GM18499 (cell line): ENCODE measurements around the gene SIK3.

Source experiments
- ATAC-seq: cut with Tn5 transposase; IDR thresholded peaks from one replicate; pipeline ENCODE4 v1.9.1; 2021; ENCODE audit warnings: moderate number of reproducible peaks; ENCODE audit not compliant: insufficient read depth, unreplicated experiment

Gene SIK3

GRCh38 chr11:117081908-117082307 is 16.3 kb downstream of the SIK3 start:
- ATAC-seq: no peak

- ATAC-seq: no peak
These were observed 17.9 kb downstream of the SIK3 start for GRCh38 chr11:117080370-117080769.

- ATAC-seq: no peak
These were observed 21.1 kb downstream of the SIK3 start for GRCh38 chr11:117076941-117077691.

DNA sequence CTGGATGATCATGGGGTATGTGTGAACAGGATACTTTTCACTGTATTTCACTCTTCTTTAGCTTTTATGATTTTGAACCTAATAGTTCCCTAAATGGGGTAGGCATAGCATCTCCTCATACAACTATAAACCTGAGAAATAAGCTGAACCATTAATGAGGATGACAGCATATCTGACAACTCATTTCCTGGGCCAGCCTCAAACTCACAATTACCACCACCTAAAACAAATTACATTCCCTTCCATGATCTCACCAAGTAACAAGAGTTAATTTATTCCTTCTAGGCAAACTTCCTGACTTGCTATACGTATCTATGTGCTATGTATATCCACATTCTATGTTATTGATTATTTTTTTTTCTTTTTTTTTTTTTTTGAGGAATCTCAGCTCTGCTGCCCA is 23.0 kb downstream of the SIK3 start:
- ATAC-seq: no peak

GRCh38 chr11:117074119-117074518 is 24.1 kb downstream of the SIK3 start:
- ATAC-seq: no peak

DNA sequence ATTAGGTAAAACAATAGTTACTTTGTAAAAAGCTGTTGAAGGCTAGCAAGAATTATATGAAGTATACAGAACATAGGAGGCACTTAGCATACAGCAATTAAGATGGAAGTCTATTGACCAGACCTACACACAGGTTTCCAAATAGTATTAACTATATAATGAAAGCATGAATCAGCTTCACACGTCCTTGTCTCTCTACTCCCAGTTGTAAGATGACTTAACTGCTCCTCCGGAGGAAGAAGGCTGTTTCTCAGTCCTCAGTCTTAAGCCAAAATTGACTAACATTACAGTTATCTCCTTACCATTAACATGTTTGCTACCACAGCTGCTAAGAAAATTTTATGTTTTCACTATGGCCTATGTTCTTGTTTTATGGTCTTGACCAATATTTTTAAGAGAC is 24.7 kb downstream of the SIK3 start:
- ATAC-seq: no peak

DNA sequence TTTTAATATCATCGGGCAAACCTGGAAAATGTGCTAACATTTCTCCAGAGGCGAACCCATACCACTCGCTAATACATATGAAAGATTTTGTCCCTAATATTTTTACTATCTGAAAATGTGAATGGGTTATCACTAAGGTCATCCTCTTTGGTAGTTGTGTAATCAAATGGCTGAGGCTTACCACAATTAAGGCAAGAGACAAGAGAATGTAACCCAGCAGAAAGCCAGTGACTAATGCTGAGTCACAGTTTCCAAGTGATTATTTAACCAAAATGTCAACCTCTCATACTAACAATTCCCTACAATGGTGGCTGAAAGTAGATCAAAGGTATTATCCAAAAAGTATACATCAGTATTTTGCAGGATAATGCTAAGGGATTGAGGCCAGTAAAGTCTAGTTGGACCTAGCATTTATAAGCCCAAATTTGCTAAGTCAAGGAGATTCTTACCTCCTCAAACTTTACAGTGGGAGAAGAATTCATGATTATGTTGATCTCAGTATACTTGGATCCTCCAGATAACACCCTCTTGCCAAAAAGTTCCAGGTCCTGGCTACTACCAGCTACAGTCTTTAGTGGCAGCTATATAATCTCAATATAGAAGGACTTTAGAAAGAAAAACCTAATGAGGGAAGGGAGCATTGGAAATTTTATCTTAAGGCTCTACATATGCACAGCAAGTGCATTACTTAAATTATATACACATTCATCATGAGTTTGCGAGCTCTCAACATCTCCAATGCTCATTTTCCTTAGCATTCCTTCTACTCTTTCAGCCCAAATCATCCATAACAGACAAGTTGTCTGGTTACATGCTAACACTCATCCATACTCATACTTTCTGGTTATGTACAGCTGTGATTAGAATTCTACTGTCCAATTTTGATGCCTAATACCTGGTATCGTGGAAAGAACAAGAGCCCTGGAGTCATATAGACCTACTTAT is 25.4 kb downstream of the SIK3 start:
- ATAC-seq: no peak

DNA sequence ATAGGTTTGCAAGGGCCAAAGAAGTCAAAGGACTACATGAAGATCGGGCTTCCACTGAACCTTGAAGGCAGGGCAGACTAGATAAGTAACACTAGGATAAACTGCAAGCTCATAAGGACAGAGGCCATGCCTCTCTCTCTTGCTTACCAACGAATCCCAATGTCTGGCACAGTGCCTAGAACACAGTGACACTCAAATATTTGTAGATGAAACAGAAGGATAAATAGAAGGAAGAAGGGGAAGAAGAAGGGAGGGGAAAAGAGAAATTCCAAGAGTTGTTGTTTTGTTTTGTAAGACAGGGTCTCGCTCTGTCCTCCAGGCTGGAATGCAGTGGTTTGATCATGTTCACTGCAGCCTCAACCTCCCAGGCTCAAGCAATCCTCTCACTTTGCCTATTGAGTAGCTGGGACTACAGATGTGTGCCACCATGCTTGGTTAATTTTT is 26.9 kb downstream of the SIK3 start:
- ATAC-seq: no peak

DNA sequence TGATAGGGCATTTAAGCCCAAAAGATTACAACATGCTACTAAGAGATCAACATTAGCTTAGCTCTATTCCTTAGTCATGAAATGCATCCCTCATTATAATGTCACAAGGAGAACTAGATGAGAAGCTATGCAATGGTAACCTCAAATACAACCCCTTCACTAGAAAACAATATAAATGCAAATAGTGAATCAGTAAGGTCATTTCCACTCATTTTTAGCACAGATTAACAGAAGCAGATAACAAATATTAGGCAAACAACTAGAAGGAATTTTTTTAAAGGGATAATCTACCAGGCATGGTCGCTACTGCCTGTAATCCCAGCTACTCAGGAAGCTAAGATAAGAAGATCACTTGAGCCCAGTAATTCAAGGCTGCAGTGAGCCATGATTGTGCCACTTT is 28.2 kb downstream of the SIK3 start:
- no peak for ATAC-seq

DNA sequence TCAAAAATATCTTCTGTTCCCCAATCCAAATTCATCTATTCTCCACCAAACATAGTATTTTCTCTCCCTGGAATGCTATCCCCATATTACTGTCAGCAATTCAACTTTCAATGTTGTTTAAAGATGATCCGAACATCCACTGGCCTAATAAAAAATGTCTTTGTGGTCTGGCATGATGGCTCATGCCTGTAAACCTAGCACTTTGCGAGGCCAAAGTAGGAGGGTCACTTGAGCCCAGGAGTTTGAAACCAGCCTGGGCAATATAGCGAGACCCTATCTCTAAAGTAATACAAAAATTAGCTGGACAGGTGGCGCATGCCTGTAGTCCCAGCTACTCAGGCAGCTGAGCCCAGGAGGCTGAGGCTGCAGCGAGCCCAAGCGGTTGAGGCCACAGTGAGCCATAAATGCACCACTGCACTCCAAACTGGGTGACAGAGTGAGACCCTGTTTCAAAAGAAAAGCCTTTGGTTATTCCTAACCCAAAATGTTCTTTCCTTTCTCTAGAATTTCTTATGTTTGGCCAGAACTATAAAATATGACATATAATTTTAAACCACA is 29.8 kb downstream of the SIK3 start:
- no peak for ATAC-seq

DNA sequence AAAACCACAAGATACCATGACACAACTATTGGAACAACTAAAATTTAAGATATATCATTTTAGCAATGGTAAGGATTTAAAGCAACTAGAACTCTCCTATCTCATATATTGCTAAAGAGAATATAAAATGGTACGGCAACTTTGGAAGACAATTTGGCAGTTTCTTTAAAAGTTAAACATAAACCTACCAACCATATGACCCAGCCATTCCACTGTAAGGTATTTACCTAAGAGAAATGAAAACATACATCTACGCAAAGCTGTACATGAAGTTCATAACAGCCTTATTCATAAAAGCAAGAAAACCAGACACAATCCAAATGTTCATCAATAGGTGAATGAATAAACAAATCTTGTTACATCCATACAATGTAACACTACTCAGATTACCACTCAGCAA is 31.3 kb downstream of the SIK3 start:
- no peak for ATAC-seq

DNA sequence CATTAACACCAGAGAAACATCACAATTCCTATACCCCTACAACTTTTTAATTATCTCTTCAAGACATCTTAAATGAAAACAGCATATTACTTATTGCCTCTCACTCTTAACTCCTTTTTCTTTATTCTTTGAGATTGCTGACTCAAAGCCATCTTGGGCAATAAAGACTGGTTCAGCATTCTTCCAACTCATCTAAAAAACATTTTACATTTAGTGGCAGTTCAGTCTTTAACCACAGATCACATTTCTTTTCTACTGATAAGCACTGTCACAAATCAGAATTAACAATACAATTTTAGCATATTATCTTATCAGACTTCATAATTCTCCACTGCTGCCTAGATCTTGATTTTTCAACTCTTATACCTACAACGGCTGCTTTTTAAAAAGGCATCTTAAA is 34.0 kb downstream of the SIK3 start:
- no peak for ATAC-seq

GRCh38 chr11:117062498-117062897 is 35.7 kb downstream of the SIK3 start:
- ATAC-seq: no peak

- no peak for ATAC-seq
These were observed 37.0 kb downstream of the SIK3 start for GRCh38 chr11:117061256-117061655.

GRCh38 chr11:117059611-117060148 is 38.5 kb downstream of the SIK3 start:
- no peak for ATAC-seq

- ATAC-seq: no peak
These were observed 39.4 kb downstream of the SIK3 start for GRCh38 chr11:117058761-117059261.

DNA sequence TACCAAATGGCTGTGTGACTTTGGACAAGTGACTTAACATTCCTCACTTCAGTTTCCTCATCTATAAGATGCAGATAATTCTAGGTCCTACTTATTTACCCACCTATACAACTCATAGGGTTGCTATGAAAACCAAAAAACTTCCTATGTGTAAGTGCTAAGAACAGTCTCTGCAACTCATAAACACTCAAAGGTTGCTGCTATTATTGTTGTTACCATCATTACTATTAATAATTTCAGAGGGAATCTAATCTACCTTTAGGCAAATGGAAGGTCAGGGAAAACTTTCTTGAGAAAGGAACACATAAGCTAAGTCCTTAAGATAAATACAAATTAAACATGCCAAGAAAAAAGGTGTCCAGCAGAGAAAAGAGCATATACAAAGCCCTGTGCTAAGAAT is 40.5 kb downstream of the SIK3 start:
- no peak for ATAC-seq

DNA sequence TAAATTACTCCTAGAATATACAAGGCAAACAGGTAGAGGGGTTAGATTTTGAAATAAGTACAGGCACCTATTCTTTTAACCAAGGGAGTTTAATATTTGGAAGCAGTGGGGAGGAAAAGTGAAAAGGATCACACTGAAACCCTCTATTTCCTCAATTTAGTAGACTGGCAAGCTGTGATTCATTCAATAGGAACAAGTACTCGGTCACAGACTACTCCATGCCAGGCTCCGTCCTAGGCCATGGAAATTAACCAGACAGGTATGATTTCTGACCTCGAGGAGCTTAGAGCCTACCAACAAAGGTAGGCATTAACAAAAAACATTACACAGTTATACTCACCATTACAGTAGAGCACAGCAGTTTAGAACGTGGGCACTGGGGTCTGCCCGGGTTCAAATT is 40.9 kb downstream of the SIK3 start:
- ATAC-seq: no peak

GRCh38 chr11:117055469-117055868 is 42.8 kb downstream of the SIK3 start:
- ATAC-seq: no peak

DNA sequence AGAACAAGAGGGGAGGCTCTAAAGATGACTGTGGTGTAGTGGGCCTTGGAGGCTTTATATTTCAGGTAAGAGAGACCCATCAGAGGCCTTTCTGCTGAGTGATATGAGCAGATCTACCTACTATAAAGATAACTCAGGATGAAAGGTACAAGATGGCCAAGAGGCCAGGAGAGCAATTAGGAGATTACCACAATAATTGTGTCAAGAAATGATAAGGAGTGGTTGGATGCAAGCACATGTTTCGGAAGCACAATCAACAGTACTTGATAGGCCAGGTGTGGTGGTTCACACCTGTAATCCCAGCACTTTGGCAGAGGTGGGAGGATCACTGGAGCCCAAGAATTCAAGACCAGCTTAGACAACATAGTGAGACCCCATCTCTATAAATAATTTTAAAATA is 43.8 kb downstream of the SIK3 start:
- ATAC-seq: no peak
